Parathyroid adenoma (tissue), 2 donors: Measurements from ENCODE around the gene SCO2.

ENCODE experiments used
- H2AFZ ChIP-seq: fragments of 300-600 bp; sonication (generic); one replicate; pipeline ENCODE4 v1.7.0; 2017; ENCODE audit warnings: antibody characterized with exemption, mild to moderate bottlenecking
- H3K27ac ChIP-seq: fragments of 300-600 bp; sonication (generic); one replicate; pipeline ENCODE4 v1.7.0; 2017
- H3K27me3 ChIP-seq: fragments of 300-600 bp; sonication (generic); one replicate; pipeline ENCODE4 v1.7.0; 2017; ENCODE audit warnings: low read length; ENCODE audit not compliant: control insufficient read depth, insufficient read depth
- H3K36me3 ChIP-seq: fragments of 300-600 bp; sonication (generic); one replicate; pipeline ENCODE4 v1.7.0; 2017; ENCODE audit warnings: low read length; ENCODE audit not compliant: control insufficient read depth, insufficient read depth
- H3K4me1 ChIP-seq: fragments of 300-600 bp; sonication (generic); one replicate; pipeline ENCODE4 v1.7.0; 2017; ENCODE audit warnings: control low read depth
- H3K4me2 ChIP-seq: fragments of 300-600 bp; sonication (generic); one replicate; pipeline ENCODE4 v1.7.0; 2017; ENCODE audit warnings: low read length
- H3K4me3 ChIP-seq: fragments of 300-600 bp; sonication (generic); one replicate; pipeline ENCODE4 v1.7.0; 2017; ENCODE audit warnings: low read depth, low read length
- H3K79me2 ChIP-seq: fragments of 300-600 bp; sonication (generic); one replicate; pipeline ENCODE4 v1.7.0; 2017; ENCODE audit warnings: control low read depth
- H3K9ac ChIP-seq: fragments of 300-600 bp; sonication (generic); one replicate; pipeline ENCODE4 v1.7.0; 2017; ENCODE audit warnings: mild to moderate bottlenecking
- H3K9me3 ChIP-seq: fragments of 300-600 bp; sonication (generic); one replicate; pipeline ENCODE4 v1.7.0; 2017; ENCODE audit warnings: low read length; ENCODE audit not compliant: control insufficient read depth
- CTCF ChIP-seq: fragments of 300-600 bp; sonication (generic); IDR thresholded peaks from one replicate; pipeline ENCODE4 v1.7.0; 2017; ENCODE audit warnings: antibody characterized with exemption, mild to moderate bottlenecking
- donor health status: primary hyperparathyroidism.

Gene SCO2

GRCh38 chr22:50526834-50527801 is 1.7 kb upstream of the SCO2 start:
- Histone ChIP-seq H2AFZ (peak overlapping the region; percentile 74), H3K4me1 (peaks cover 4% of the 10 kb centered on the region), H3K36me3 (no peaks in the 10 kb centered on the region), H3K9ac (no peak overlapping the region), H3K9me3 (no peaks in the 10 kb centered on the region), H3K79me2 (no peaks in the 10 kb centered on the region), H3K4me2 (peak overlapping the region; percentile 95), H3K27ac (peak overlapping the region; percentile 95), H3K27me3 (no peaks in the 10 kb centered on the region), H3K4me3 (peak overlapping the region; percentile 81)
- TF ChIP-seq CTCF = no peak

GRCh38 chr22:50526108-50526833 is 873 bp upstream of the SCO2 start:
- H3K36me3 ChIP-seq = no peaks in the 10 kb centered on the region
- TF ChIP-seq CTCF = peak; percentile 43
- no peak overlapping the region for H3K9ac ChIP-seq
- peak overlapping the region; percentile 95 for H3K4me2 ChIP-seq
- H3K4me1 ChIP-seq = peaks cover 4% of the 10 kb centered on the region
- peak overlapping the region; percentile 81 for H3K4me3 ChIP-seq
- no peaks in the 10 kb centered on the region for H3K27me3 ChIP-seq
- peak overlapping the region; percentile 74 for H2AFZ ChIP-seq
- no peaks in the 10 kb centered on the region for H3K9me3 ChIP-seq
- H3K27ac ChIP-seq = peak overlapping the region; percentile 95
- H3K79me2 ChIP-seq = no peaks in the 10 kb centered on the region

GRCh38 chr22:50525858-50526107 is 385 bp upstream of the SCO2 start:
- H3K36me3 ChIP-seq = no peaks in the 10 kb centered on the region
- no peaks in the 10 kb centered on the region for H3K9me3 ChIP-seq
- peak overlapping the region; percentile 95 for H3K4me2 ChIP-seq
- peaks cover 4% of the 10 kb centered on the region for H3K4me1 ChIP-seq
- TF ChIP-seq CTCF = no peak
- peak overlapping the region; percentile 81 for H3K4me3 ChIP-seq
- peak overlapping the region; percentile 74 for H2AFZ ChIP-seq
- no peak overlapping the region for H3K9ac ChIP-seq
- H3K27ac ChIP-seq = peak overlapping the region; percentile 95
- no peaks in the 10 kb centered on the region for H3K27me3 ChIP-seq
- no peaks in the 10 kb centered on the region for H3K79me2 ChIP-seq

GRCh38 chr22:50524676-50525103 is 708 bp downstream of the SCO2 start:
- Histone ChIP-seq H3K4me2 (peak overlapping the region; percentile 95), H3K9ac (no peak overlapping the region), H3K36me3 (no peaks in the 10 kb centered on the region), H3K4me1 (peaks cover 4% of the 10 kb centered on the region), H3K4me3 (peak overlapping the region; percentile 81), H3K9me3 (no peaks in the 10 kb centered on the region), H3K79me2 (no peaks in the 10 kb centered on the region), H3K27ac (peak overlapping the region; percentile 95), H3K27me3 (no peaks in the 10 kb centered on the region), H2AFZ (peak overlapping the region; percentile 74)
- TF ChIP-seq CTCF = no peak
